Mesendoderm (in vitro differentiated cells): Measurements from ENCODE around the gene PKNOX2.

Source experiments
- DNase-seq: peaks from one replicate; pipeline ENCODE4 v3.0.0; 2013
- H2AK5ac ChIP-seq: 2 replicates; pipeline ENCODE4 v1.6.1; 2013; ENCODE audit warnings: low read length, inconsistent platforms
- H2BK120ac ChIP-seq: 2 replicates; pipeline ENCODE4 v1.6.1; 2013; ENCODE audit warnings: low read depth, mild to moderate bottlenecking, low read length, moderate library complexity, mixed read lengths
- H2BK15ac ChIP-seq: replicated peaks from 2 replicates; pipeline ENCODE4 v1.6.1; 2013; ENCODE audit warnings: low read depth, mild to moderate bottlenecking, moderate library complexity
- H2BK5ac ChIP-seq: 2 replicates; pipeline ENCODE4 v1.6.1; 2013; ENCODE audit warnings: low read length, inconsistent platforms
- H3K18ac ChIP-seq: 2 replicates; pipeline ENCODE4 v1.6.1; 2013; ENCODE audit warnings: mild to moderate bottlenecking, low read length, mixed read lengths
- H3K23ac ChIP-seq: one replicate; pipeline ENCODE4 v1.6.1; 2013; ENCODE audit warnings: low read length
- H3K27ac ChIP-seq: 2 replicates; pipeline ENCODE4 v1.5.1; 2013; ENCODE audit warnings: low read depth, mild to moderate bottlenecking, inconsistent platforms, low read length, moderate library complexity
- H3K27me3 ChIP-seq: 2 replicates; pipeline ENCODE4 v1.6.1; 2013; ENCODE audit warnings: low read length, control low read depth, mild to moderate bottlenecking, inconsistent platforms; ENCODE audit not compliant: insufficient read depth, poor library complexity
- H3K36me3 ChIP-seq: 2 replicates; pipeline ENCODE4 v1.6.1; 2013; ENCODE audit warnings: low read length, inconsistent platforms; ENCODE audit not compliant: control insufficient read depth, insufficient read depth
- H3K4ac ChIP-seq: one replicate; pipeline ENCODE4 v1.6.1; 2013; ENCODE audit warnings: low read depth, mild to moderate bottlenecking, low read length, moderate library complexity
- H3K4me1 ChIP-seq: 2 replicates; pipeline ENCODE4 v1.6.1; 2013; ENCODE audit warnings: low read depth, low read length, inconsistent platforms; ENCODE audit not compliant: control insufficient read depth
- H3K4me2 ChIP-seq: 2 replicates; pipeline ENCODE4 v1.6.1; 2013; ENCODE audit warnings: low read length
- H3K4me3 ChIP-seq: 2 replicates; pipeline ENCODE4 v1.5.1; 2013; ENCODE audit warnings: mild to moderate bottlenecking, low read length
- H3K56ac ChIP-seq: one replicate; pipeline ENCODE4 v1.6.1; 2013; ENCODE audit warnings: low read length
- H3K79me1 ChIP-seq: 2 replicates; pipeline ENCODE4 v1.6.1; 2013; ENCODE audit warnings: low read length, inconsistent platforms
- H3K79me2 ChIP-seq: 2 replicates; pipeline ENCODE4 v1.6.1; 2013; ENCODE audit warnings: mild to moderate bottlenecking, low read length; ENCODE audit not compliant: control insufficient read depth, insufficient read depth
- H3K9ac ChIP-seq: 2 replicates; pipeline ENCODE4 v1.6.1; 2013; ENCODE audit warnings: low read length, inconsistent platforms
- H4K5ac ChIP-seq: one replicate; pipeline ENCODE4 v1.6.1; 2013; ENCODE audit warnings: low read length
- H4K8ac ChIP-seq: one replicate; pipeline ENCODE4 v1.6.1; 2013; ENCODE audit warnings: low read depth, mild to moderate bottlenecking, control low read depth, low read length, moderate library complexity
- whole genome bisulfite sequencing: extraction: QIAGEN DNeasy Blood & Tissue Kit; methylation state at CpG from one replicate; pipeline ENCODE4 v1.1.7; 2013; ENCODE audit warnings: low lambda C conversion rate, missing lambda C conversion rate; ENCODE audit not compliant: insufficient coverage; ENCODE audit errors: extremely low coverage; 5-methylcytosine and 5-hydroxymethylcytosine counted together

Gene PKNOX2

DNA sequence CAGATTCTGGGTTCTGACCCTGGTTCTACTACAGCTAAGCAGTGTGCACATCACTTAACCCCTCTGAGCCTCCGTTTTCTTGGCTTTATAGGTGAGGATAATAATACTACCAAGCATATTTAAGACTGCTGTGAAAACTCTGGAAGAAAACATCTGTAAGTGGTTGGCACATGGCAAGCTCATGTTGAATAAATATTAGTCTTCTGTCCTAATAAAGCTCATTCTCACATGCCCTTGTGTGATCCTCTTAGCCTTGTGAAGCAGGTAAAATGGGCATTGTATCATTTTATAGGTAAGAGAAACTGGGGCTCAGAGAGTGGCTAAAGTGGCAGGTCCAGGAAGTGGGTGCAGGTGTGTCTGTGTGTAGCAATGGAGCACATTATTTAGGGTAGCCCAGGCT lies 8.5 kb downstream of the PKNOX2 start:
- Histone ChIP-seq H3K27me3 (no peaks in the 10 kb centered on the region), H2BK15ac (no peak overlapping the region), H3K4me1 (peaks cover 17% of the 10 kb centered on the region), H3K79me1 (no peaks in the 10 kb centered on the region), H4K8ac (no peak overlapping the region), H3K23ac (no peak overlapping the region), H3K4me3 (no peak overlapping the region), H3K56ac (no peak overlapping the region), H4K5ac (no peak overlapping the region), H3K9ac (no peak overlapping the region), H3K4me2 (no peak overlapping the region), H2BK5ac (no peak overlapping the region), H3K4ac (no peak overlapping the region), H2AK5ac (no peak overlapping the region), H3K27ac (no peak overlapping the region), H3K79me2 (no peaks in the 10 kb centered on the region), H3K18ac (no peak overlapping the region), H3K36me3 (no peaks in the 10 kb centered on the region), H2BK120ac (no peak overlapping the region)
- WGBS = no CpG with 5 or more reads among the region's 1 CpG
- DNase-seq = no peak

DNA sequence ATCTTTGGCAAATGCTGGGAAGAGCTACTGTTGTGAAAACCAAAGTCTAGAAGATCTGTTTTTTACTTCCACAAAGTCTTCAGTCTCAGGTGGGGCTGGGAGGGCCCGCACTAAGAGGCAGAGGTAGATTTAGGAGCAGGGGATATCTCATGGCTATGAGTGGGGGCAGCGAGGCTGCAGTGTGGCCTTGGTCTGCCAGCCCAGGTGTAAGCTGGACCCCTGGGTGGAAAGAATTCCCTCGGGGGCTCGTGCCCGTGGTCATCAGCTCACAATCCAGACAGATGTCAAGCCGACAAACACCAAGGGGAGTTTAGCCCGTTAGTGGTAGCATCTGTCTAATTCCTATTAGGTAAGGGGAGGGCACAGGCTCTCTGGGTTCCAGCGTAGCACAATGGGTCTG lies 9.0 kb downstream of the PKNOX2 start:
- Histone ChIP-seq H2BK5ac (no peak overlapping the region), H3K4me2 (no peak overlapping the region), H3K18ac (no peak overlapping the region), H3K79me1 (no peaks in the 10 kb centered on the region), H2BK15ac (no peak overlapping the region), H3K23ac (no peak overlapping the region), H3K56ac (no peak overlapping the region), H3K4ac (no peak overlapping the region), H3K27me3 (no peaks in the 10 kb centered on the region), H3K4me1 (peaks cover 15% of the 10 kb centered on the region), H3K4me3 (no peak overlapping the region), H2AK5ac (no peak overlapping the region), H3K27ac (no peak overlapping the region), H3K79me2 (no peaks in the 10 kb centered on the region), H3K36me3 (no peaks in the 10 kb centered on the region), H3K9ac (no peak overlapping the region), H2BK120ac (no peak overlapping the region), H4K8ac (no peak overlapping the region), H4K5ac (no peak overlapping the region)
- no CpG with 5 or more reads among the region's 8 CpGs for WGBS
- DNase-seq = no peak

DNA sequence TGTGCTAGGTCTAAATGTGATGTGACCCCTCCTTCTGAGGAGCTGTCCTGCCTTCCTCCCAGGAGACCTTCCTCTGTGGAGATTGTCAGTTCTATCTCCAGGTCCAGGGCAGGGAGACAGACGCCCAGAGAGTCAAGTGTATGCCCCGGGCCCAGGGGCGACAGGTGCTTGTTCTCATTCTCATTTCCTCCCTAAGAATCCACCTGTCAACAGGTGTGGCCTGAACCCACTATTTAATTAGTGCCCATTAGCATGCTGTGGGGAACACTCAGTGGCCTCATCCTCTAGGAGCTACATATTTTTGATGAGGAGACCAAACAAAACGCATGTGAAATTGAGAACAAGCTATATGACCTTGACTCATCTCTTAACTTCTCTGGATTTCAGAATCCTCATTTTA lies 9.5 kb downstream of the PKNOX2 start:
- no peak overlapping the region for H3K27ac ChIP-seq
- no peak overlapping the region for H2AK5ac ChIP-seq
- no peak overlapping the region for H4K8ac ChIP-seq
- no peak overlapping the region for H3K4me2 ChIP-seq
- no CpG with 5 or more reads among the region's 4 CpGs for WGBS
- H3K4ac ChIP-seq = no peak overlapping the region
- H3K9ac ChIP-seq = no peak overlapping the region
- H3K4me3 ChIP-seq = no peak overlapping the region
- H3K23ac ChIP-seq = no peak overlapping the region
- H2BK5ac ChIP-seq = no peak overlapping the region
- H2BK120ac ChIP-seq = no peak overlapping the region
- H3K36me3 ChIP-seq = no peaks in the 10 kb centered on the region
- H2BK15ac ChIP-seq = no peak overlapping the region
- no peak overlapping the region for H3K18ac ChIP-seq
- no peak overlapping the region for H4K5ac ChIP-seq
- no peaks in the 10 kb centered on the region for H3K79me2 ChIP-seq
- peaks cover 13% of the 10 kb centered on the region for H3K4me1 ChIP-seq
- no peak overlapping the region for H3K56ac ChIP-seq
- no peaks in the 10 kb centered on the region for H3K79me1 ChIP-seq
- DNase-seq = no peak
- H3K27me3 ChIP-seq = no peaks in the 10 kb centered on the region

DNA sequence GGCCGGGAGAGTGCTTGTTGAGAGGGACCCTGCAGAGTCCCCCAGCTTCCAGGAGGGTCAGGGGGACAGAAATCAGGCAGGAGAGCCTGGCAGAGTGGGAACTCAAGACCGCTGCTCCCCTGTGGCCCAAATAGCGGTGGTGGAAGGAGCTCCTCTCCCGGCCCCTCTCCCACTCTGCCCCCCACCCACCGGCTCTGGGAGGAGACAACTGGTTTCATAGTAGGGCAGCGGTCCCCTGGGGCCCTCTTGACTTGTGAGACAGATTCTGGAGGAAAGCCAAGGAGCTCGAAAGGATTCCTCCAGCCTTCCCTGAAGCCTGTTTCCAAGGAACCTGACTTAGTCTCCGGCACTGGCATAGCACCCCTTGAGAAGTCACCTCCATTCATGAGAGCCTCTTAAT lies 10.1 kb downstream of the PKNOX2 start:
- no peak overlapping the region for H2BK15ac ChIP-seq
- H2BK120ac ChIP-seq = no peak overlapping the region
- H2AK5ac ChIP-seq = no peak overlapping the region
- no peak overlapping the region for H3K4me3 ChIP-seq
- peaks cover 12% of the 10 kb centered on the region for H3K4me1 ChIP-seq
- no peak overlapping the region for H3K18ac ChIP-seq
- no peak overlapping the region for H2BK5ac ChIP-seq
- no peaks in the 10 kb centered on the region for H3K27me3 ChIP-seq
- DNase-seq = no peak
- no peak overlapping the region for H3K9ac ChIP-seq
- no peak overlapping the region for H3K4me2 ChIP-seq
- H3K23ac ChIP-seq = no peak overlapping the region
- no peak overlapping the region for H4K8ac ChIP-seq
- no peaks in the 10 kb centered on the region for H3K36me3 ChIP-seq
- no peak overlapping the region for H3K4ac ChIP-seq
- H3K56ac ChIP-seq = no peak overlapping the region
- H3K27ac ChIP-seq = no peak overlapping the region
- no peaks in the 10 kb centered on the region for H3K79me1 ChIP-seq
- H4K5ac ChIP-seq = no peak overlapping the region
- no peaks in the 10 kb centered on the region for H3K79me2 ChIP-seq
- no CpG with 5 or more reads among the region's 8 CpGs for WGBS

DNA sequence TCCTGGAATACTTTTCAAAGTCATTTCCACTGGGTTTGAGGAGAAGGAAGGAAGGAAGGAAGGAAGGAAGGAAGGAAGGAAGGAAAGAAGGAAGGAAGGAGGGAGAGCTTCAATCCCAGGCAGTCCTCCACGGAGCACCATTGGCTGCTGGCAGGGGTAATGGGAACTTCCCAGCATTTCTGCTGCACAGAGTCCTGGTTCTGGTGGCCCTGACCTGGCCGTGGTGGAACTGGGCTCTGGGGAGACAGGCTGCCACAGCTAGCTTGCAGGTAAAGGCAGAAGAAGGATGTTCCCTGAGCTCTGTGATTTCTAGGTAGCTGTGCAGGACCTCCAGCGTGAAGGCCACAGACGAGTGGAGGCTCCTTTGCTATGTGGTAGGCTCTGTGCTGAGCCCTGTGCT lies 10.6 kb downstream of the PKNOX2 start:
- Histone ChIP-seq H3K4me1 (peaks cover 7% of the 10 kb centered on the region), H3K18ac (no peak overlapping the region), H2BK5ac (no peak overlapping the region), H3K36me3 (no peaks in the 10 kb centered on the region), H3K27me3 (no peaks in the 10 kb centered on the region), H3K79me1 (no peaks in the 10 kb centered on the region), H3K4me2 (no peak overlapping the region), H3K56ac (no peak overlapping the region), H3K27ac (no peak overlapping the region), H3K4me3 (no peak overlapping the region), H2AK5ac (no peak overlapping the region), H3K23ac (no peak overlapping the region), H2BK120ac (no peak overlapping the region), H3K9ac (no peak overlapping the region), H4K5ac (no peak overlapping the region), H3K4ac (no peak overlapping the region), H4K8ac (no peak overlapping the region), H2BK15ac (no peak overlapping the region), H3K79me2 (no peaks in the 10 kb centered on the region)
- no CpG with 5 or more reads among the region's 4 CpGs for WGBS
- DNase-seq = no peak

DNA sequence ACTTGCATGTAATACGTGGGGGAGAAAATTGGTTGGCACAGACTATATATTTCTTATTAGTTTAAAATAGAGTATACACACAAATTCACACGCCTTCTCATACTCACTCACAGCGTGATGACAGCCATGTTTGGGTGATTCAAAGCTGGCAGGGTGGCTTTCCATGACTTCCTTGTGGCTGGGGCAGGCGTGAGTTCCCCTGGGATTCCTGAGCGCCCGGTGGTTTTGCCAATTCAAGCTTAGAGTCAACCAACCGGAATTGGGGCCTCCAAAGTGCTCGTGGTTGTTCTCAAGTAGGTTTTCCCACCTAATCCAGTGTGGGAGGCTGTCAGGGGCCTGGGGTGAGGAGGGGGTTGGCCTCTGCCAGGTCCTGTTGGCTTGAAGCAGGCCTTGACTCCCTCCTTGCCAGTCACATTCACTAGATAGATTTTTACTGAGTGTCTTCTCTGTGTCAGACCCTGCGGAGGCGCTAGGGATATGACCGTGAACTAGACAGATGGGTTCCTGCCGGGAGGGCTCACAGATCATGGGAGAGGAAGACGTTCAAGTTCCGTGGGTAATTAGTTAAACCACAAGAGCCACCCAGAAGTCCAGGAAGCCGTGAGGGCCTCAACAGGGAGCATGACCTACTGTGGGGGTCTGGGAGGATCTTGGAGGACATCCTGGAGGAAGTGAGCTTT lies 11.5 kb downstream of the PKNOX2 start:
- no CpG with 5 or more reads among the region's 15 CpGs for WGBS

More for the DNA sequence above, 11.5 kb downstream of the PKNOX2 start:
- Histone ChIP-seq H3K18ac (no peak overlapping the region), H2AK5ac (no peak overlapping the region), H2BK120ac (no peak overlapping the region), H2BK5ac (no peak overlapping the region), H4K5ac (no peak overlapping the region), H3K23ac (no peak overlapping the region), H3K36me3 (no peaks in the 10 kb centered on the region), H3K4me1 (peaks cover 2% of the 10 kb centered on the region), H3K27ac (no peak overlapping the region), H3K79me2 (no peaks in the 10 kb centered on the region), H4K8ac (no peak overlapping the region), H3K27me3 (no peaks in the 10 kb centered on the region), H3K4me3 (no peak overlapping the region), H2BK15ac (no peak overlapping the region), H3K4me2 (no peak overlapping the region), H3K9ac (no peak overlapping the region), H3K4ac (no peak overlapping the region), H3K56ac (no peak overlapping the region), H3K79me1 (no peaks in the 10 kb centered on the region)
- no peak for DNase-seq
